Measurements from ENCODE around the gene HMCN2.
"Not testable (repeated sequence)": the region's sequence is repeated elsewhere in the genome, so short reads cannot be mapped to it uniquely, and the experiment has no call there.

The HMCN2 gene

GRCh38 chr9:130331573-130331972 is 66.0 kb downstream of the HMCN2 start:
- DNase-seq, result no peak

GRCh38 chr9:130332384-130332926 is 66.9 kb downstream of the HMCN2 start:
- no peak for DNase-seq

- DNase-seq, result no peak
These were observed 67.6 kb downstream of the HMCN2 start for GRCh38 chr9:130333041-130333711.

GRCh38 chr9:130333712-130334062 is 68.1 kb downstream of the HMCN2 start:
- no peak for DNase-seq

GRCh38 chr9:130334915-130335314 is 69.4 kb downstream of the HMCN2 start:
- no peak for DNase-seq

- no peak for DNase-seq
These were observed 70.6 kb downstream of the HMCN2 start for GRCh38 chr9:130336027-130336610.

- DNase-seq, result no peak
These were observed 71.3 kb downstream of the HMCN2 start for GRCh38 chr9:130336885-130337284.

GRCh38 chr9:130337318-130337717 is 71.8 kb downstream of the HMCN2 start:
- no peak for DNase-seq

- DNase-seq, result no peak
These were observed 72.3 kb downstream of the HMCN2 start for GRCh38 chr9:130337784-130338380.

GRCh38 chr9:130338891-130339290 is 73.3 kb downstream of the HMCN2 start:
- DNase-seq, result not testable (repeated sequence)

GRCh38 chr9:130339306-130339705 is 73.7 kb downstream of the HMCN2 start:
- DNase-seq, result no peak

GRCh38 chr9:130340011-130340410 is 74.5 kb downstream of the HMCN2 start:
- no peak for DNase-seq

- not testable (repeated sequence) for DNase-seq
These were observed 75.0 kb downstream of the HMCN2 start for GRCh38 chr9:130340557-130340956.

GRCh38 chr9:130341128-130341527 is 75.6 kb downstream of the HMCN2 start:
- no peak for DNase-seq

GRCh38 chr9:130341839-130342713 is 76.5 kb downstream of the HMCN2 start:
- DNase-seq, result no peak

- DNase-seq, result no peak
These were observed 77.1 kb downstream of the HMCN2 start for GRCh38 chr9:130342714-130343085.

GRCh38 chr9:130343445-130343918 is 77.9 kb downstream of the HMCN2 start:
- DNase-seq, result no peak

- DNase-seq, result no peak
These were observed 78.8 kb downstream of the HMCN2 start for GRCh38 chr9:130344366-130344765.

- no peak for DNase-seq
These were observed 79.7 kb downstream of the HMCN2 start for GRCh38 chr9:130345009-130345896.

- DNase-seq, result no peak
These were observed 80.4 kb downstream of the HMCN2 start for GRCh38 chr9:130345897-130346385.

- DNase-seq, result no peak
These were observed 80.9 kb downstream of the HMCN2 start for GRCh38 chr9:130346431-130346830.

- no peak for DNase-seq
These were observed 81.5 kb downstream of the HMCN2 start for GRCh38 chr9:130347036-130347435.
